Fibroblast of lung (primary cell): Measurements from ENCODE around the gene KIAA1671.

ENCODE experiments used
- CTCF ChIP-seq, 2 donors: IDR thresholded peaks in 1 of 2; conservative IDR thresholded peaks in 1 of 2; 1 replicate in 1 of 2; 2 replicates in 1 of 2; pipeline ENCODE4 v1.5.1; 2011 to 2012; ENCODE audit warnings: low read length in 2 of 2, control low read depth in 1 of 2, inconsistent platforms in 1 of 2, low read depth in 1 of 2, mild to moderate bottlenecking in 1 of 2
- EZH2 ChIP-seq: IDR thresholded peaks from 2 replicates; pipeline ENCODE4 v1.5.1; 2012; ENCODE audit warnings: low read length, control low read depth, mild to moderate bottlenecking; ENCODE audit errors: missing control alignments

- TF ChIP-seq CTCF (conservative IDR thresholded peaks at IDR 0.05 in 1 of 2, IDR thresholded peaks at IDR 0.05 in 1 of 2; ENCODE audit: low read depth in 1 of 2, low read length in 2 of 2) (no peak), EZH2 (no peak)
Observed at GRCh38 chr22:24954114-24954463, 1.6 kb downstream of the KIAA1671 start.
